Nephron (organoid): ENCODE results near the gene RALGPS1.

Experiments used
- H3K27ac Mint-ChIP-seq, 3 experiments: 2 replicates each; pipeline ENCODE4 v1.8.0; 2020; ENCODE audit warnings: mixed read lengths in 3 of 3, mild to moderate bottlenecking in 2 of 3, moderate library complexity in 1 of 3
- H3K27me3 Mint-ChIP-seq: 2 replicates; pipeline ENCODE4 v1.8.0; 2021; ENCODE audit warnings: low read depth, mild to moderate bottlenecking, moderate library complexity, mixed read lengths
- H3K36me3 Mint-ChIP-seq: 2 replicates; pipeline ENCODE4 v1.8.0; 2020; ENCODE audit warnings: low read depth, mixed read lengths
- H3K4me1 Mint-ChIP-seq: 2 replicates; pipeline ENCODE4 v1.8.0; 2020; ENCODE audit warnings: mixed read lengths
- H3K4me3 Mint-ChIP-seq, 3 experiments: 2 replicates each; pipeline ENCODE4 v1.8.0; 2020; ENCODE audit warnings: mild to moderate bottlenecking in 3 of 3, mixed read lengths in 3 of 3, moderate library complexity in 2 of 3
- H3K9me3 Mint-ChIP-seq: 2 replicates; pipeline ENCODE4 v1.8.0; 2020; ENCODE audit warnings: mixed read lengths
- CTCF ChIP-seq, 3 experiments: fragments of 200-600 bp; sonication (generic); IDR thresholded peaks; one replicate each; pipeline ENCODE4 v1.5.0; 2021; ENCODE audit warnings: antibody characterized with exemption in 3 of 3; ENCODE audit not compliant: unreplicated experiment in 3 of 3

Gene RALGPS1

GRCh38 chr9:127159325-127159801 lies 244.8 kb downstream of the RALGPS1 start:
- TF ChIP-seq CTCF (IDR thresholded peaks at IDR 0.05; ENCODE audit: unreplicated experiment in 3 of 3), result peak in 1 of 3 experiments; percentile 14
- Mint-ChIP-seq H3K9me3 (no peaks in the 10 kb centered on the region), H3K27ac (peak overlapping the region in 1 of 3 experiments; percentile 49), H3K36me3 (no peaks in the 10 kb centered on the region), H3K27me3 (peaks cover 4% of the 10 kb centered on the region), H3K4me3 (no peak overlapping the region), H3K4me1 (peaks cover 20% of the 10 kb centered on the region)

- H3K9me3 Mint-ChIP-seq, result no peaks in the 10 kb centered on the region
- peaks cover 4% of the 10 kb centered on the region for H3K27me3 Mint-ChIP-seq
- H3K27ac Mint-ChIP-seq, result peak overlapping the region in 1 of 3 experiments; percentile 49
- H3K36me3 Mint-ChIP-seq, result no peaks in the 10 kb centered on the region
- H3K4me3 Mint-ChIP-seq, result no peak overlapping the region
- TF ChIP-seq CTCF (IDR thresholded peaks at IDR 0.05; ENCODE audit: unreplicated experiment in 3 of 3), result no peak
- H3K4me1 Mint-ChIP-seq, result peaks cover 13% of the 10 kb centered on the region
Observed at GRCh38 chr9:127159949-127160610, 245.5 kb downstream of the RALGPS1 start.

- H3K27me3 Mint-ChIP-seq, result peaks cover 4% of the 10 kb centered on the region
- H3K36me3 Mint-ChIP-seq, result no peaks in the 10 kb centered on the region
- H3K27ac Mint-ChIP-seq, result no peak overlapping the region
- no peak for TF ChIP-seq CTCF (IDR thresholded peaks at IDR 0.05; ENCODE audit: unreplicated experiment in 3 of 3)
- no peak overlapping the region for H3K4me3 Mint-ChIP-seq
- no peaks in the 10 kb centered on the region for H3K9me3 Mint-ChIP-seq
- H3K4me1 Mint-ChIP-seq, result peaks cover 7% of the 10 kb centered on the region
Observed at GRCh38 chr9:127161081-127161624, 246.6 kb downstream of the RALGPS1 start.

- Mint-ChIP-seq H3K36me3 (no peaks in the 10 kb centered on the region), H3K4me1 (peaks cover 7% of the 10 kb centered on the region), H3K9me3 (no peaks in the 10 kb centered on the region), H3K27ac (peak overlapping the region in 1 of 3 experiments; percentile 23), H3K4me3 (no peak overlapping the region), H3K27me3 (peaks cover 4% of the 10 kb centered on the region)
- TF ChIP-seq CTCF (IDR thresholded peaks at IDR 0.05; ENCODE audit: unreplicated experiment in 3 of 3), result no peak
Observed at GRCh38 chr9:127162046-127162863, 247.7 kb downstream of the RALGPS1 start.

GRCh38 chr9:127162864-127163365 lies 248.3 kb downstream of the RALGPS1 start:
- H3K27ac Mint-ChIP-seq, result no peak overlapping the region
- H3K27me3 Mint-ChIP-seq, result peaks cover 4% of the 10 kb centered on the region
- H3K4me3 Mint-ChIP-seq, result no peak overlapping the region
- TF ChIP-seq CTCF (IDR thresholded peaks at IDR 0.05; ENCODE audit: unreplicated experiment in 3 of 3), result no peak
- peaks cover 7% of the 10 kb centered on the region for H3K4me1 Mint-ChIP-seq
- H3K36me3 Mint-ChIP-seq, result no peaks in the 10 kb centered on the region
- H3K9me3 Mint-ChIP-seq, result no peaks in the 10 kb centered on the region
